SW 1271 (cell line): ENCODE measurements around the gene NPC1.
"Not testable (repeated sequence)": the region's sequence is repeated elsewhere in the genome, so short reads cannot be mapped to it uniquely, and the experiment has no call there.

Source experiments
- DNase-seq, 2 experiments: peaks; one replicate each; lab custom pipeline; 2025; lab: John Stamatoyannopoulos, UW

Gene NPC1

DNA sequence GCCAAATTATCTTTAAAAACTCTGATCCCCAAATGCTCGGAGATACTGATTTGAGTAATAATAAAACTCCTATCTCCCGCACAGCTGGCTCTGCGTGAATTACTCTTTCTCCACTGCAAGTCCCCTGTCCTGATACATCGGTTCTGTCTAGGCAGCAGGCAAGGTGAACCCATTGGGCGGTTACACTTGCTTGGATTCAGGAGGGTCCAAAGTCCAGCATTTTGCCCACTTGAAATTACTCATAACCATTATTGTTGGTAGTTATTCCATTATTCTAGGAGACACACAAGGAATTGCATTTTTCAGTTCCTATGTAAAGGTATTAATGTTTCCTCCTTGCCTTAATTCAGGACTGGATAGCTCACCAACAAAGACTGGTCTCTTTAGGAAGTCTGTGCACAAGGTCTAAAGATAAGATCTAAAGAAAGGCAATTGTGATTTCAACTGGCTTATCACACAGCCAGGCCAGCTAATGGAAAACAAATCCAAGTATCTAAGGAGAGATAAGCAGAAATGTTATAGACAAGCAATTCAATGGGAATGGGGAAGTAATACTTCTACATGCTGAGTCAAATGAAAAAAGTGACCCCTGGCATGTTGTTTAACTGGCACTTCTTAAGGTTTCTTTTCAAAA, 23.2 kb upstream of the NPC1 start:
- no peak for DNase-seq

DNA sequence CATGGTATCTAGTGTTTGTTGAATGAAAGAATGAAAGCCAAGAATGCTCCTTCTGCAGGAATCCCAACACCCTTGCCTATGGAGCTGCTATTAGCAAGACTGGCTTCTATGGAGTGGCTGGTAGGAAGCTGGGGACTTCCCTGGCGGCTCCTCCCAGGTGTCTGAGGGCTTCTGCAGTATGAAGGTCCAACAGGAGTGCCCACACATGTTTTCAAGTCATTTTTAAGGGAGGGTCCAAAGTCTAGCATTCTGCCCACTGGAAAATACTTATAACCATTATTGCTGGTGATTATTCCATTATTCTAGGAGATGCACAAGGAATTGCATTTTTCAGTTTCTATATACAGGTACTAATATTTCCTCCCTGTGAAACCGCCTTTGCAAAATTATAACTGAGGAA, 21.9 kb upstream of the NPC1 start:
- no peak for DNase-seq

DNA sequence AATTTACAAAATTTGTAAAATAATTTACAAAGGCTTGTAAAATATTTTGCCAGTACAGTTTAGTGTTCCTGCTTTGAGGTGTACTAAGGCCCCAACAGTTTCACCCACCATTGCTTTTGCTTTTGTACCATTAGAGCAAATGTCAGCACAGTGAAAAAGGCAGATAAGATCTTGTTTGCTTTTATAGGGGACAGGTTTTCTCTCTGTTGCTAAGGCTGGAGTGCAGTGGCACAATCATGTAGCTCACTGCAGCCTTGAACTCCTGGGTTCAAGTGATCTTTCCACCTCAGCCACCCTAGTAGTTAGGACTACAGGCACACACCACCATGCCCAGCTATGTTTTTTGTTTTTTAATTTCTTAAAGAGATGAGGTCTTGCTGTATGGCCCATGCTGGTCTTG, 19.6 kb upstream of the NPC1 start:
- no peak for DNase-seq

DNA sequence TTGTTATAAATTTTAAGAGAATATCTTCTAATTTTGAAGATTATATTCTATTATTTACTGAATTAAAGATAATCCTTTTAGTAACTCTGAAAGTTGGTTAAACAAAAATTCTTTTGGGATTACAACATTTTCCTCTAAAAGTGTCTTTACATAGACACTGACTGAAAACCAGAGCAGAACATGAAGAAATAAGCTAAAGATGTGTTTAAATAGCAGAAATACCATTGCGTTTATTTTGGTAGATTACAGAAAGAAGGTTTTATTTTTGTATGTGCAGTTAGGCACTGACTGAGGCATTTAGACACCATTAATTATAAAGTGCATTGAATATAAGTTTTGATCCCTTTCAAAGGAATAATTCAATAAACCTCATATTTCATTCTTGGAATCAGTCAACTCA, 13.5 kb upstream of the NPC1 start:
- no peak for DNase-seq

DNA sequence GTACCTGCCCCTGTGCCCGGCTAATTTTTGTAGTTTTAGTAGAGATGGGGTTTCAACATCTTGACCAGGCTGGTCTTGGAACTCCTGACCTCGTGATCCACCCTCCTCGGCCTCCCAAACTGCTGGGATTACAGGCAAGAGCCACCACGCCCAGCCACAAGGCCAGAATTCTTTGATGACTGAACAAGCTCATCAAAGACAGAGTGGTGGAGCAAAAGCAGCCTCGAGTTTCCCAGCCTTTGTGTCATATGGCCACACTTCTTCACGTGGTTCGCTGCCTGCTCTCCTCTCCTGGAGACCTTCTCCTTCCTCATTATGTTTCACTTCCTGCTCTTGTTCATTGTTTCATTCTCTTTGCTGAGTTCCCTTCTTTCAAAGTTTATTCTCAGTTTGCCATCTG, 9.9 kb upstream of the NPC1 start:
- no peak for DNase-seq

DNA sequence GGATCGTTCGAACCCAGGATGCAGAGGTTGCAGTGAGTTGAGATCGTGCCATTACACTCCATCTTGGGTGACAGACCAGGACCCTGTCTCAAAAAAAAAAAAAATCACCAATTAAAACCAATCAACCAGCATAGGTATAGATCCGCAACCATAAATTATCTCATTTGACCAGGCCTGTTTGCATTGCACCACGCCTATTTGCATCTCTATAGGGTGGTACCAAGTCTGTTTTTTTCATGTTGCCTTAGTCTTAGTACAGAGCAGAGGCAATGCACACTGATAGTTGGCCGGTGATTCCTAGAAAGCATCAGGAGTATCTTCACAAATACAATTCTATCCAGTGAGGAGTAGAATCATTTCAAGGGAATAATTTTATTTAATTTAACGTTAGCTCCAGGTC, 9.3 kb upstream of the NPC1 start:
- no peak for DNase-seq

DNA sequence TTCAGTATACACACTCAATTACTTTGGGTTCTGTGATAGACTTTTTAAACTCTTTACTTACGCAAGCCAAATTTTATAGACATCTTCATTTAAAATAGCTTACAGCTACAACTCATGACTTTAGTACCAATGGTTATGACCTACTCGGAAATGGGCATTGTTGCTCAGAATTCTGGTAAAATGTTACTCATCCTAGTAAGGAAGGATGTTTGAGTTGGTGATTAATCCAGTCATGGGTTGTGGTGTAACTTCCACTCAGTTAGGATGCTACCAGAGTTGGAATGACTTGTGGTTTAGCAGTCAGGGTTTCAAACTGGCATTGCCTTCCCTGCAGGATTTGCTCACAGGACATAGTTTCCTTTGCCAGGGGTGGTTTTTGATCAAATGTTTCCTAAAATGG, 7.4 kb upstream of the NPC1 start:
- DNase-seq: no peak

DNA sequence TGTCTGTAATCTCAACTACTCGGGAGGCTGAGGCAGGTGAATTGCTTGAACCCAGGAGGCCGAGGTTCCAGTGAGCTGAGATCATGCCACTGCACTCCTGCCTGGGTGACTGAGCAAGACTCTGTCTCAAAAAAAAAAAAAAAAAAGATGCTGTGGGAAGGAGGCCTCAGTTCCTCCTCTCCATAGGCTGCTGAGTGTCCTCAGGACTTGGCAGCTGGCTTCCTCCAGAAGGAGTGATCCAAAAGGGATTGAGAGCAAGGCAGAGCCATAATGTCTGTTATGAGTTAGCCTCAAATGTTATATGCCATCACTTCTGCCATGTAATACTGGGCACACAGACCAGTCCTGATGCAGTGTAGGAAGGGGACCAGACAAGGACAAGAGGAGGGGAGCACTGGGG, 6.6 kb upstream of the NPC1 start:
- DNase-seq: no peak

DNA sequence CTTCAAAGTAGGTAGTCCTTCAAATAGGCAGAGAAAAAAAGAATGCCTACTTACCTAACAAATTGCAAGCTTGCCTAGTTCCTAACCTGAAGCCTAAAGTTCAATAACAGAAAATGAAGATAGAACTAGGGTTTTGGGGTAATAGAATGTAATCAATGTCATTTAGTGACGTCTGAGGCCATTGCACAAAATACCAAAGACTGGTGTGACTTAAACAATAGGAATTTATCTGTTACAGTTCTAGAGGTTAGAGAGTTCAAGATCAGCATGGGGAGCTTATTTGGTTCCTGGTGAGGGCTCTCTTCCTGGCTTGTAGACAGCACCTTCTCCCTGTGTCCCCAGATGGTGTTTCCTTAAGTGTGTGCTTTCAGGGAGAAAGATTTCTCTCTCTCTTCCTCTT, 4.7 kb upstream of the NPC1 start:
- peak in 1 of 2 experiments; percentile 25 for DNase-seq

DNA sequence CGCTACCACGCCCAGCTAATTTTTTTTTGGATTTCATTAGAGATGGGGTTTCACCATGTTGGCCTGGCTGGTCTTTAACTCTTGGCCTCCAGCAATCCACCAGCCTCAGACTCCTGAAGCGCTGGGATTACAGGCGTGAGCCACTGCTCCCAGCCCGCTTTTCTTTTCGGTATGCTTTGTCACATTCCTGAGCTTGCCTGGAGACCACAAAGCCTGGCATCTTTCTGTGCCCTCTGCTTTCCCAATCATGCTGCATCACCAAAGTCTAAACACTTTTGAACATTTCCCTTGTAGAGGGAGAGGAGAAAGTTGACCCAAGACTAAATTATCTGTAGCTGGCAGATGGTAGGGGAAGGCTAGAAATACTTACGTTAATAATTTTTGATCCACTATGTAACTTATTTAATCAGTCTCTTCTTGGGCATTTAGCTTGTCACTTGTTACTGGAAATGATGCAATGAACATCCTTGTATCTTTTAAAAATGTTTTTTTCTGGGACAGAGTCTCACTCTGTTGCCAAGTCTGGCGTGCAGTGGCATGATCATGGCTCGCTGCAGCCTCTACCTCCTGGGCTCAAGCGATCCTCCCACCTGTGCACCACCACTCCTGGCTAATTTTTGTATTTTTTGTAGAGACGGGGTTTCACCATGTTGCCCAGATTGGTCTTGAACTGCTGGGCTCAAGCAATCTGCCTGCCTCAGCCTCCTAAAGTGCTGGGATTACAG, 2.7 kb upstream of the NPC1 start:
- DNase-seq: no peak

DNA sequence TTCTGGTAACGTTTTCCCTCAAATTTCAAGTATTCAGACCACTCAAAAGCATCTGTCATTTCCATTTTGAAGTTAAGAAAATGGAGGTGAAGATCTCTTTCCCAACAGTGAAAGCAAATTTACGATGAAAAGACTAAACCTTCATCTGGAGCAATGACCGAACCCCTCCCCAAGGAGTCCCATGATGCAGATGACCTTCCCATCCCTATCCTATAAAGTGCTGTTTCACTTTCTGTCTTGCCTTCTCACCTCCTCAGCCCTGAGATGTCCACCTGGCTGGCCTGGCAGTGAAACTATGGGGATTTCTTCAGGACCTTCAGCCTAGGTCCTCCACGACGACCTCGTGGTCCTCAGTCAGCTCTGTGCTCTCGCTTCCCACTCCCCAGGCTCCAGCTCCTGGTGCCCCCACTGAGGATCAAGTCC, 925 bp upstream of the NPC1 start:
- DNase-seq: no peak

DNA sequence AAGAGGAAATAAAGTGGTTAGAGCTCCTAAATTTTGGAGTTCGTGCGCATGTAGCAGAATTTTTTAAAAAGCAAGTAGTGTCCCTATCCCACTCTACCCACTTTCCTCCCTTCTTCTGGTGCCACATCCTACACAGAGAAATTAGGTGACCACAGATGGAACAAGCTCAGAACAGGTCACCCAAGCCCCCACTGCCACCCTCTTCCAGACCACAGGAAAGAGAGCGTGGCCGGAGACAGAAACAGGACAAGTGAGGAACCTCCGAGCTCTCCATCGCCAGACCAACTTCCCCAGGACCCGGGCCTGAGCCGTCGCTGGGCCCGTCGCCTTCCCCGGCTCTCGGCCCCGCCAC, 433 bp downstream of the NPC1 start:
- no peak for DNase-seq

DNA sequence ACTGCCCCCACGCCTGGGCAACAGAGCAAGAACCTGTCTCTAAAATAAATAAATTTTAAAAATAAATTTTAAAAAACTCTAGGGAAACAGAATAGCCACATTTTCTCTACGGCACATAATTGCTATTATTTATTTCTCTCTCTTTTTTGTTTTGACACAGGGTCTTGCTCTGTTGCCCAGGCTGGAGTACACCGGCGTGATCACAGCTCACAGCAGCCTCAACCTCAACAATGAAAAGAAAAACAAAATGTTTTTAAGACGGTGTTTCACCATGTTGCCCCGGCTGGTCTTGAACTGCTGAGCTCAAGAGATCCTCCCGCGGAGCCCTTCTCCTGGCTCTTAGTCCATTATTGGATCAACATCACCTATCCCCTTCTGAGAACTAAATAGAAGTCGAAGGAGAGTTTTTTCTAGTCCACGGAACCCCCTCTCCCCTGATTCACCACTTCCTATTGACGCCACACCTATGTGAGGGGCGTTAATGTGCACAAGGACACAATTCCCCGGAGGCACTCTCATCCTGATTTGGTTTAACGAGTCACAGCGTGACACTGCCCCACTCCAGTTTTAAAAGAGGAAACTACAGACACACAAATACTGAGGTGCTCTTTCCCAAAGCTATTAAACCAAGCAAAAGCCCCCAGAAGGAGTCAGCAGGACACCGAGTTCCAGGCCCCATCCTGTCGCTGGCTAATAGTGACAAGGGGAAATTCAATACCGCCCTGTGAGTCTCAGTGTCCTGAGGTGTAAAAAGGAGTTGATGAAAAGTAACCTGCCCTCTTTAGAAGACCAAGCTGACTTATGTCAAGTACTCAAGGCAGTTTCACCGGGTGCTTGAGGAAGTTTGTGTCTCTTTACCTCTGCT, 1.1 kb downstream of the NPC1 start:
- peak in 1 of 2 experiments; percentile 35 for DNase-seq

DNA sequence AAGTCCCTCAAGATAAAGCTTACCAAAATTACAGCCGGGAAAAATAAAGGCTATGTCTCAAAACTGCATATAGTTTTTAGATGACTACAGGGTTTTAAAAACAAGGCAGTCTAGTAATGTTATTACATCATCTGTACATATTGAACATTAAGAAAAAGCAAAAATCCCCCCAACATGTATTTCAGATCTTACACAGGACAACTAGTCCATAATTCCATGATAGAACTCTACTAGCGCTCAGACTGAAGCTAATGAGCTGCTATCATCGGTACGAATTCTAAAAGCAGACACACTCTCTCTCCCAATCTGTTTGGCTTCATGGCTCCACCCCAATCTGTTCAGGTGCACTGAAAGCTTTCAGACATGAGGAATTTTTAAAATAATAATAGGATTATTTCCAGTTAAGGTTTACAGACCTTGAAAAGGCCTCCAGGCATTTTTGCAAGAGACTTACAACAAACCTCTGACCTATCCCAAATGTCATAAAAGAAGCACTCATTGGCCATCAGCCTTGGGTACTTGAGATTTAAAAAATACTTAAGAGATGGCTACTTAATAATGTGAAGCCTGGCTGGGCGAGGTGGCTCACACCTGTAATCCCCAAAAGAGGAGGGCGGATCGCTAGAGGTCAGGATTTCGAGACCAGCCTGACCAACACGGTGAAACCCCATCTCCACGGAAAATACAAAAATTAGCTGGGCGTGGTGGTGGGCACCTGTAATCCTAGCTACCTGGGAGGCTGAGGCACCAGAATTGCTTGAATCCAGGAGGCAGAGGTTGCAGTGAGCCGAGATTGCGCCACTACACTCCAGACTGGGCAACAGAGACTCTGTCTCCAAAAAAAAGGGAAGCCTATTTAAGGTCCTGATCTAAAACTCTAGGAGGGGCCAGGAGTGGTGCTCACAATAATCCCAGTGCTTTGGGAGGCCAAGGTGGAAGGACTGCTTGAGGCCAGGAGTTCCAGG, 2.0 kb downstream of the NPC1 start:
- DNase-seq: no peak

DNA sequence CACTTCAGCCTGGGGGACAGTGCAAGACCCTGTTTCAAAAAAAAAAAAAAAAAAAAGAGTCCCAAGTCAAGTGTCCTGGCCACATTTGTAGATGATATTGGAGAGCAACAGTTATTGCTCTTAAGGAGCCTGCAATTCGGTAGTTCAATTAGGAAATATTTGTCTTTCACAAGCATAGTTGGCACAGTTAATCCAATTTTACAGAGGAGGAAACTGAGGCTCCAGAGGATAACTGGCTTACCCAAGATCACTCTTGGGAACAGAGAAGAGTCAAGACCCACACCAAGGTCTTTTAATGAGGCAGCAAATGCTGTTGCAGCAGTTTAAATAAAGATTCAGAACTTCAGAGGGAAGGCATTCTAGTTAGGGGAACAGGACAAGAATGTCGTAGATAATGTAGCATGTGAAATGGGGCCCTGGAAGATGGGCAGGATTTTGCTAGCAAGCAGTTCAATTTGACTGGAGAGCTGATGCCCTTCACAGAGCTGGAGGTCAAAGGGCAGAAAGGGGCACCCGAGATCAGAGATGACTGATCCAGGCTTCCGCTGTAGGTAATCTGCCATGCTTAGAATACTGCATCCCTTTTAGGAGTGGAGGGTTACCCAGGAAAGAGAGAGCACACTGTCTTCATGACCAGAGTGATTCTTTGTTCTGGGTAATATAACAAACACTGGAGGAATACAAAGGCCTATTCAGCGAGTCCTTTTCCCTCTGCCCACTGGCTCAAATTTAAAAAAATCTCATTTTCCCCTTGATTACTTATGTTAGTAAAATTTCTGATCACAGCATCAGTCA, 3.0 kb downstream of the NPC1 start:
- no peak for DNase-seq

DNA sequence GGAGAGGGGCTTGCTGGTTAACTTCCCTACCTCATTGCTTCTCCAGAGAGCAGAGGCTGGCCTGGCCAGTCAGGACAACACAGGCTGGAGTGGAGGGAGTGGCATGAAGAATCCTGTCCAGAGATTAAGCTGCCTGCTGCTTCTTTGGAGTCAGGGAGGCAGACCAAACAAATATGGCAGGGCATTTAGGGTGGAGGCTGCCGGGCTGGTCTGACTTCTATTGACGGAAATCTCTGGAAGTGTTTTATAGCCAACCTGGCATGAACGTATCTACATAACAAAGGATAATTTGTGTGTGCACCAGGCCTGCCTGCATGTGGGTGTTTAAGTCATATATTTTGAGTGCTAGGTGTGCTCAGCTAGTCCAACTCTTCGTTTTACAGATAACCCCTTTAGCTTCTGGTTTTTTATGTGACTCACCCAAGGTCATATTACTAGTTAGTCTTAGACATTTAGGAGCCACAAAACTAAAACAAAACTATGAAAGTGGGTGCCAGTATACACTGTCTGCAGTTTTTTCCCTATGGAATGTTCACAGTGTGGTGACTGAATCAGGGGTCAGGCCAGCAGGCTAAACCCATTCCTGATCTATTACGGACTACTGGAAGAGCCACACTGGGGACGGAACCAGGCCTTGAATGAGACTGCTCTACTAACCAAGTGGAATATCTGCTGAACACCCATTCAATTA, 5.5 kb downstream of the NPC1 start:
- no peak for DNase-seq

DNA sequence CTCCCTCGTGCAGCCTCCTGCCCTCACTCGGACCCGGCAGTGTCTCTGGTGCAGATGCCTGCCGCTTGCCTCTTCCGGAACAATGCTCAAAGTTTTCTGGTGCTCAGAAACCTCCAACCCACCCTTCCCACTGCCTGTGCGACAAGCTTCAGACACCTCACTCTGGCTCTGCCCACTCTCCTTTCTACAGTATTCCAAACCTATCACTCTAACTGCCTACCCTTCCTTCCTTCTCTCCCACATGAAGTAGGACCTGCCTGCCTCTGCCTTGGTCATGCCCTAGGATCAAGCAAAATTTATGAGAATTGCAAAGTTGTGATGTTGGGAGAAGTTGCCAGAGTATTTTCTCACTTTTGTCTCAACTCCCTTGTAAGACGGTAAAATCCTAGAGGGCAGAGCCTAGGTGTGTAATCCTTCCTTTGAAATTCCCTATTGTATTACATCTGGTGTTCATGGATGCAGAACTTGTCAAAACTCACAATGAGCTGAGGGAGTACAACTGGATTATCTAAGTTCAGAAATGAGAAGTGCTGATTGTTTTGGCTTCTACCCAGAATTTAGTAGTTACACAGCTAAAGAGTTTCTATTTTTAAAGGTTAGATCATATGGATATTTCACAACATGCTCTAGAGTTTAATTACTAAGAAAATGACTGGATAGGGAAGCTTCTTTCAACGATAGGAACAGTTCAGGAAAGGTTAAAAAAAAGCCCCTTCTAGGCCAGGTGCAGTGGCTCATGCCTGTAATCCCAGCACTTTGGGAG, 7.2 kb downstream of the NPC1 start:
- DNase-seq: no peak

DNA sequence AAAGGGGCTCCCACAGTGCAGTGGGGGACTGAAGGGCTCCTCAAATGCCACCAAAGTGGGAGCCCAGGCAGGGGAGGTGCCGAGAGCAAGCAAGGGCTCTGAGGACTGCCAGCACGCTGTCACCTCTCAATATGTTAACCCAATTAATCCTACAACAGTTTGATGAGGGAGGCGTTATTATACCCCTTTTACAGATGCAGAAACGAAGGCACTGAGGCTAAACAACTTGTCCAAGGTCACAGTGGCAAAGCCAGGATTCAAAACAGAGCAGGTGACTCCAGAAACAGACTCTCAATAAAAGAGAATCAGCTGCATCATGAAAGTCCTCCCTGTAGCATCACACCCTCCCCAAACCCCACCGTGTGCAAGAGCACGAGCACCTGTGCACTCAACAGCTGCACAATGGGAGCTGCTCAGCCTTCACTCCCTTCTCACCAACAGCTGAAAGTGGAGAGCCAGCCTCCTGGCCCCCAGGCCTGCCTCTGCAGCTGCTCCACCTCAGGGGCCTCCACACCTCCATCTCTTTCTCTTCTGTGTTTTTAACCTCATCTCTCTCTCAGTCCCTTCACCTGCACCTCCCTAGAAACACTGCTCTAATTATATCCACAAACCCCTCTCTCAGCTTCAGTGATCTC, 8.1 kb downstream of the NPC1 start:
- no peak for DNase-seq

DNA sequence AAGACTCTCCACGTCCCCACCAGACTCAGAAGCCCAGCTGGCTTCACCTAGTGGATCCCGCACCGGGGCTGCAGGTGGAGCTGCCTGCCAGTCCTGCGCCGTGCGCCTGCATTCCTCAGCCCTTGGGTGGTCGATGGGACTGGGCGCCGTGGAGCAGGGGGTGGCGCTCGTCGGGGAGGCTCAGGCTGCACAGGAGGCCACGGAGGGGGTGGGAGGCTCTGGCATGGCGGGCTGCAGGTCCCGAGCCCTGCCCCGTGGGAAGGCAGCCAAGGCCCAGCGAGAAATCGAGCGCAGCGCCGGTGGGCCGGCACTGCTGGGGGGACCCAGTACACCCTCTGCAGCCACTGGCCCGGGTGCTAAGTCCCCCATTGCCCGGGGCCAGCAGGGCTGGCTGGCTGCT, 8.8 kb downstream of the NPC1 start:
- not testable (repeated sequence) for DNase-seq
